ENCODE results near the gene RNASEH2C. TPM values are rescaled to one million over a fixed set of nuclear protein-coding genes. Genes with fewer than 3 reads are reported as not detected.

The RNASEH2C gene
- total and polyA plus RNA-seq, 10 of the 15 experiments (the other 5 are each of a cell fraction or from before 2014, with no cell fraction given) = 5.0 to 160 (median 47.1) TPM

DNA sequence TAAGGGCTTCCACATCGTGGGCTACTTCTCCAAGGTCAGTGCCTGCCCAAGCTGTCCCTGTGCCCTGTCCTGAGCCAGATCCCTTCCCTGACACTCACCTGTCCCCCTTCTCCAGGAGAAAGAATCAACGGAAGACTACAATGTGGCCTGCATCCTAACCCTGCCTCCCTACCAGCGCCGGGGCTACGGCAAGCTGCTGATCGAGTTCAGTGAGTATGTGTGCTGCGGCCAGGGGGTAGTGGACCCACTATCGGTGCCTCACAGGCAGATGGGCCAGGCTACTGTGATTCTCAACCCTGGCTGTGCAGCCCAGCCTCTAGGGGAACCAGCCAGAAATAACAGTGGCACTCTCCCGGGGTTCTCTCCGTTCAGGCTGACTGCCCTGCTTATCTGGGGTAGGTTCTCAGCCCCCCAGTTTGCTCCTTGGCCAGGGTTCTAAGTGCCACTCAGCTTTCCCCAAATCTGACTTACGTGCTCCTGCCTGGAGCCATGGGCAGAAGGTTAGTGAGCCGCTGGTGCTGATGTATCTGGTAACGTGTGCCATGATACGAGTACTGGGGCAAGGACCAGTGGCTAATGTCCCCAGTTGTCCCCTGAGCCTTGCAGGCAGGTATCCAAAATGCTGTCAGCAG, 3.7 kb downstream of the RNASEH2C start:
- in situ Hi-C loops (cut with MboI) (no loop called here), intact Hi-C loops (cut with micrococcal nuclease; ENCODE audit: unreplicated experiment) (loop anchor here (10.0 kb wide), 1 partner anchor 842 kb away; the partner anchor contains the start of gene EHD1)
- H3K27ac ChIP-seq (ENCODE audit: control insufficient read depth, insufficient read depth) = no peak overlapping the region
- CTCF ChIA-PET = no interaction called here
- H3K4me3 ChIP-seq = no peak overlapping the region
- TF ChIP-seq RAD21 (IDR thresholded peaks at IDR 0.05; ENCODE audit: insufficient read depth, low read depth, low read length) (no peak), HDGF (IDR thresholded peaks at IDR 0.05) (no peak), RBBP5 (conservative IDR thresholded peaks at IDR 0.05) (no peak), MEF2A (IDR thresholded peaks at IDR 0.05; ENCODE audit: insufficient read depth, low read depth, low read length) (no peak), POLR2AphosphoS2 (IDR thresholded peaks at IDR 0.05; ENCODE audit: low read depth, low read length) (0 out of 2 replicates have a peak, but pooled peaks have one; percentile 11), TCF12 (IDR thresholded peaks at IDR 0.05; ENCODE audit: low read depth, low read length) (no peak)
- TF ChIP-seq, protein P1, sequence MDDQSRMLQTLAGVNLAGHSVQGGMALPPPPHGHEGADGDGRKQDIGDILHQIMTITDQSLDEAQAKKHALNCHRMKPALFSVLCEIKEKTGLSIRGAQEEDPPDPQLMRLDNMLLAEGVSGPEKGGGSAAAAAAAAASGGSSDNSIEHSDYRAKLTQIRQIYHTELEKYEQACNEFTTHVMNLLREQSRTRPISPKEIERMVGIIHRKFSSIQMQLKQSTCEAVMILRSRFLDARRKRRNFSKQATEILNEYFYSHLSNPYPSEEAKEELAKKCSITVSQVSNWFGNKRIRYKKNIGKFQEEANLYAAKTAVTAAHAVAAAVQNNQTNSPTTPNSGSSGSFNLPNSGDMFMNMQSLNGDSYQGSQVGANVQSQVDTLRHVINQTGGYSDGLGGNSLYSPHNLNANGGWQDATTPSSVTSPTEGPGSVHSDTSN (IDR thresholded peaks at IDR 0.05; ENCODE audit: insufficient replicate concordance, low read depth, low read length) = no peak
- TF ChIP-seq, protein P2, sequence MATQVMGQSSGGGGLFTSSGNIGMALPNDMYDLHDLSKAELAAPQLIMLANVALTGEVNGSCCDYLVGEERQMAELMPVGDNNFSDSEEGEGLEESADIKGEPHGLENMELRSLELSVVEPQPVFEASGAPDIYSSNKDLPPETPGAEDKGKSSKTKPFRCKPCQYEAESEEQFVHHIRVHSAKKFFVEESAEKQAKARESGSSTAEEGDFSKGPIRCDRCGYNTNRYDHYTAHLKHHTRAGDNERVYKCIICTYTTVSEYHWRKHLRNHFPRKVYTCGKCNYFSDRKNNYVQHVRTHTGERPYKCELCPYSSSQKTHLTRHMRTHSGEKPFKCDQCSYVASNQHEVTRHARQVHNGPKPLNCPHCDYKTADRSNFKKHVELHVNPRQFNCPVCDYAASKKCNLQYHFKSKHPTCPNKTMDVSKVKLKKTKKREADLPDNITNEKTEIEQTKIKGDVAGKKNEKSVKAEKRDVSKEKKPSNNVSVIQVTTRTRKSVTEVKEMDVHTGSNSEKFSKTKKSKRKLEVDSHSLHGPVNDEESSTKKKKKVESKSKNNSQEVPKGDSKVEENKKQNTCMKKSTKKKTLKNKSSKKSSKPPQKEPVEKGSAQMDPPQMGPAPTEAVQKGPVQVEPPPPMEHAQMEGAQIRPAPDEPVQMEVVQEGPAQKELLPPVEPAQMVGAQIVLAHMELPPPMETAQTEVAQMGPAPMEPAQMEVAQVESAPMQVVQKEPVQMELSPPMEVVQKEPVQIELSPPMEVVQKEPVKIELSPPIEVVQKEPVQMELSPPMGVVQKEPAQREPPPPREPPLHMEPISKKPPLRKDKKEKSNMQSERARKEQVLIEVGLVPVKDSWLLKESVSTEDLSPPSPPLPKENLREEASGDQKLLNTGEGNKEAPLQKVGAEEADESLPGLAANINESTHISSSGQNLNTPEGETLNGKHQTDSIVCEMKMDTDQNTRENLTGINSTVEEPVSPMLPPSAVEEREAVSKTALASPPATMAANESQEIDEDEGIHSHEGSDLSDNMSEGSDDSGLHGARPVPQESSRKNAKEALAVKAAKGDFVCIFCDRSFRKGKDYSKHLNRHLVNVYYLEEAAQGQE (IDR thresholded peaks at IDR 0.05; ENCODE audit: low read depth, low read length) = no peak
- SMC1A ChIA-PET (ENCODE audit: uncharacterized antibody, unreplicated experiment) = no interaction called here
- H2AFZ ChIP-seq (ENCODE audit: control insufficient read depth, low read depth, low read length) = no peak overlapping the region
- BruUV-seq (replicated peaks) = no TSS peak
- POLR2A ChIA-PET = no interaction called here
- no peak for DNase-seq (ENCODE audit: low read depth, low spot score)
- FAIRE-seq = no peak
- peaks cover 21% of the 10 kb centered on the region for H3K4me1 ChIP-seq (ENCODE audit: control insufficient read depth, insufficient read depth, low read length)
- H4K20me1 ChIP-seq (ENCODE audit: control insufficient read depth, insufficient read depth) = no peaks in the 10 kb centered on the region; the same call in 1 of the 2 replicates
- H3K9me3 ChIP-seq (replicated peaks; ENCODE audit: control insufficient read depth, insufficient read depth, low read length) = no peaks in the 10 kb centered on the region
- no peak for ATAC-seq
- H3K4me2 ChIP-seq (ENCODE audit: control insufficient read depth, insufficient read depth) = no peak overlapping the region
- no peak overlapping the region for H3K9ac ChIP-seq (ENCODE audit: control insufficient read depth, insufficient read depth, low read length)
- WGBS (ENCODE audit: insufficient coverage, insufficient replicate concordance, low lambda C conversion rate, missing lambda C conversion rate) = 98% methylated on average over 14 of the region's 14 CpGs
- peaks cover 29 to 34% of the 10 kb centered on the region in 2 experiments; a peak in 3 of 4 replicates for H3K36me3 ChIP-seq (ENCODE audit: control insufficient read depth in 2 of 2, insufficient read depth in 2 of 2, low read length in 1 of 2)
- peaks cover 26% of the 10 kb centered on the region for H3K79me2 ChIP-seq (ENCODE audit: control insufficient read depth, insufficient read depth, low read length)
- RAD21 ChIA-PET (ENCODE audit: unreplicated experiment) = no interaction called here
- no peaks in the 10 kb centered on the region for H3K27me3 ChIP-seq (replicated peaks in 1 of 2; ENCODE audit: control insufficient read depth in 2 of 2, insufficient read depth in 2 of 2, low read length in 1 of 2)

Data from GM12878 (cell line).